ENCODE measurements around the gene LMAN2.

GRCh38 chr5:177329883-177330282, 21.6 kb downstream of the LMAN2 start:
- TF ChIP-seq CTCF (IDR thresholded peaks at IDR 0.05; ENCODE audit: low read length) (no peak), EZH2 (IDR thresholded peaks at IDR 0.05; ENCODE audit: borderline replicate concordance, low read length) (no peak)
